Measurements from ENCODE around the gene PGBD2. TPM values are rescaled to one million over a fixed set of nuclear protein-coding genes. Genes with fewer than 3 reads are reported as not detected.
A peak's percentile ranks its signal among the peaks of the same experiment; 100 is the strongest.

Gene PGBD2
- total and polyA plus RNA-seq, 9 of the 15 experiments (the other 6 are each of a cell fraction or from before 2014, with no cell fraction given), result 11.9 to 21.8 (median 14.7) TPM

- TF ChIP-seq MGA (IDR thresholded peaks at IDR 0.05) (peak; percentile 83), RB1 (IDR thresholded peaks at IDR 0.05; ENCODE audit: low read depth) (no peak), ZNF592 (IDR thresholded peaks at IDR 0.05) (peak; percentile 72), CCAR2 (IDR thresholded peaks at IDR 0.05; ENCODE audit: low read depth, low read length) (no peak), MIER1 (IDR thresholded peaks at IDR 0.05; ENCODE audit: low read depth) (no peak), NFE2 (IDR thresholded peaks at IDR 0.05; ENCODE audit: low read depth) (peak; percentile 1; the same call in 1 of the 2 replicates), TCF7 (IDR thresholded peaks at IDR 0.05; ENCODE audit: borderline replicate concordance) (0 out of 2 replicates have a peak, but pooled peaks have one; percentile 77), ETV1 (tag; conservative IDR thresholded peaks at IDR 0.05; ENCODE audit: low read depth) (no peak), HDAC1 (IDR thresholded peaks at IDR 0.05) (peak in 1 of 2 experiments; percentile 26; a peak in 1 of 4 replicates), GTF2F1 (IDR thresholded peaks at IDR 0.05; ENCODE audit: low read depth, low read length) (no peak), ELF4 (CRISPR knock-in tag; IDR thresholded peaks at IDR 0.05) (no peak), HCFC1 (IDR thresholded peaks at IDR 0.05; ENCODE audit: low read depth, low read length) (no peak)
These were observed 33.2 kb upstream of the PGBD2 start (continued) for GRCh38 chr1:248872752-248873408.
